Endothelial cell of umbilical vein (primary cell): ENCODE results near the gene NDUFB6. TPM values are rescaled to one million over a fixed set of nuclear protein-coding genes. Genes with fewer than 3 reads are reported as not detected.
A peak's percentile ranks its signal among the peaks of the same experiment; 100 is the strongest.

Experiments used
- BruUV-seq: library from RNA; stranded (reverse); fragments of 400-500 nt; replicated peaks from 2 replicates; lab custom pipeline; 2021; lab: Mats Ljungman, UMichigan
- CTCF ChIA-PET: fragments of 300-600, 350-600 bp; sonication (Branson Sonifier 250); formaldehyde crosslinking; loops from one replicate; lab custom pipeline; 2021; ENCODE audit warnings: antibody characterized with exemption, inconsistent platforms; lab: Charles Lee
- POLR2A ChIA-PET: fragments of 300-600, 350-600 bp; sonication (Branson Sonifier 250); formaldehyde crosslinking; loops from one replicate; lab custom pipeline; 2021; ENCODE audit warnings: antibody characterized with exemption, inconsistent platforms; lab: Charles Lee
- DNase-seq: peaks from one replicate; pipeline ENCODE4 v3.0.0-alpha.2; 2011; ENCODE audit warnings: low read depth, low spot score
- FAIRE-seq: peaks from 2 replicates; lab custom pipeline; 2011; peaks lifted over from hg19 to GRCh38; lab: Jason Lieb, UNC
- H2AFZ ChIP-seq: 2 replicates; pipeline ENCODE4 v1.6.0; 2012; ENCODE audit warnings: low read depth, low read length, control low read depth, inconsistent platforms
- H3K27ac ChIP-seq: 2 replicates; pipeline ENCODE4 v1.5.1; 2011; ENCODE audit warnings: low read depth, mild to moderate bottlenecking, control low read depth, low read length, moderate library complexity; ENCODE audit not compliant: insufficient read depth
- H3K27me3 ChIP-seq, 2 experiments: 2 replicates each; pipeline versions ENCODE4 v1.6.0 to v1.6.1; 2011; ENCODE audit warnings: low read length in 2 of 2, mixed read lengths in 1 of 2; ENCODE audit not compliant: control insufficient read depth in 2 of 2, insufficient read depth in 2 of 2
- H3K36me3 ChIP-seq, 2 experiments: 2 replicates in 1 of 2; 3 replicates in 1 of 2; pipeline ENCODE4 v1.5.1; 2011; ENCODE audit warnings: low read length in 2 of 2, mild to moderate bottlenecking in 1 of 2, moderate library complexity in 1 of 2; ENCODE audit not compliant: control insufficient read depth in 2 of 2, insufficient read depth in 2 of 2; ENCODE audit errors: extremely low read depth in 1 of 2
- H3K4me1 ChIP-seq: 3 replicates; pipeline ENCODE4 v1.5.1; 2011; ENCODE audit warnings: mild to moderate bottlenecking, low read length; ENCODE audit not compliant: control insufficient read depth, insufficient read depth; ENCODE audit errors: extremely low read depth
- H3K4me2 ChIP-seq: 2 replicates; pipeline ENCODE4 v1.6.1; 2011; ENCODE audit warnings: low read length, control low read depth, mixed read lengths; ENCODE audit not compliant: insufficient read depth
- H3K4me3 ChIP-seq, 3 experiments: fragments of 200-600 bp in 1 of 3; sonication (generic), shearing (Covaris generic) in 1 of 3; replicated peaks in 1 of 3; 2 replicates each; pipeline ENCODE4 v1.5.1; 2011 to 2016; ENCODE audit warnings: control low read depth in 3 of 3, low read length in 3 of 3, mild to moderate bottlenecking in 2 of 3, inconsistent platforms in 1 of 3, low read depth in 1 of 3, moderate library complexity in 1 of 3; ENCODE audit not compliant: insufficient read depth in 1 of 3
- H3K79me2 ChIP-seq: 2 replicates; pipeline ENCODE4 v1.6.0; 2012; ENCODE audit warnings: low read length, inconsistent platforms; ENCODE audit not compliant: control insufficient read depth, insufficient read depth
- H3K9ac ChIP-seq: replicated peaks from 2 replicates; pipeline ENCODE3; 2011; ENCODE audit warnings: low read length, control low read depth; ENCODE audit not compliant: insufficient read depth; ENCODE audit errors: extremely low read depth
- H3K9me1 ChIP-seq: replicated peaks from 3 replicates; pipeline ENCODE4 v1.6.0; 2011; ENCODE audit warnings: mild to moderate bottlenecking, low read length; ENCODE audit not compliant: control insufficient read depth, insufficient read depth; ENCODE audit errors: extremely low read depth
- H3K9me3 ChIP-seq: replicated peaks from 2 replicates; pipeline ENCODE4 v1.5.1; 2012; ENCODE audit warnings: low read length, inconsistent platforms; ENCODE audit not compliant: control insufficient read depth, insufficient read depth
- H4K20me1 ChIP-seq: replicated peaks from 2 replicates; pipeline ENCODE3; 2011; ENCODE audit warnings: mild to moderate bottlenecking, low read length; ENCODE audit not compliant: control insufficient read depth, insufficient read depth; ENCODE audit errors: extremely low read depth
- CTCF ChIP-seq, 2 donors: IDR thresholded peaks; 1 replicate in 1 of 2; 2 replicates in 1 of 2; pipeline ENCODE4 v1.5.1; 2011; ENCODE audit warnings: low read length in 2 of 2, mild to moderate bottlenecking in 2 of 2, moderate library complexity in 2 of 2, control low read depth in 1 of 2, inconsistent platforms in 1 of 2, low read depth in 1 of 2; ENCODE audit not compliant: insufficient read depth in 1 of 2; ENCODE audit errors: extremely low read depth in 1 of 2
- EZH2 ChIP-seq: IDR thresholded peaks from 2 replicates; pipeline ENCODE4 v1.6.1; 2012; ENCODE audit warnings: borderline replicate concordance, low read depth, mild to moderate bottlenecking, moderate library complexity, low read length, inconsistent platforms; ENCODE audit not compliant: severe bottlenecking
- FOS ChIP-seq: IDR thresholded peaks from 2 replicates; pipeline ENCODE4 v1.6.1; 2011; ENCODE audit warnings: mild to moderate bottlenecking, low read length, moderate library complexity, borderline replicate concordance; ENCODE audit not compliant: insufficient read depth
- GATA2 ChIP-seq: IDR thresholded peaks from 2 replicates; pipeline ENCODE4 v1.7.0; 2011; ENCODE audit warnings: low read depth, mild to moderate bottlenecking, moderate library complexity, mixed read lengths, low read length; ENCODE audit not compliant: insufficient read length, insufficient read depth
- JUN ChIP-seq: IDR thresholded peaks from 2 replicates; pipeline ENCODE4 v1.6.1; 2011; ENCODE audit warnings: borderline replicate concordance, low read depth; ENCODE audit not compliant: insufficient read length, insufficient read depth
- MAX ChIP-seq: IDR thresholded peaks from 2 replicates; pipeline ENCODE4 v1.6.1; 2011; ENCODE audit not compliant: insufficient read depth, insufficient read length
- MYC ChIP-seq: IDR thresholded peaks from one replicate; pipeline ENCODE4 v1.6.1; 2011; ENCODE audit warnings: mild to moderate bottlenecking, low read depth, low read length
- POLR2A ChIP-seq: IDR thresholded peaks from 2 replicates; pipeline ENCODE4 v1.6.1; 2012; ENCODE audit warnings: low read depth, mild to moderate bottlenecking, control low read depth, low read length
- POLR2AphosphoS5 ChIP-seq: IDR thresholded peaks from 2 replicates; pipeline ENCODE4 v1.6.1; 2012; ENCODE audit warnings: low read depth, mild to moderate bottlenecking, control low read depth, low read length, moderate library complexity; ENCODE audit not compliant: insufficient read depth
- dilution Hi-C: fragments of 300-500 bp; cut with MboI; formaldehyde crosslinking; loops from one replicate; pipeline ENCODE4 v1.15.0; 2019; ENCODE audit warnings: low sequenced_read_pairs; ENCODE audit not compliant: extremely low pct_ligation_motif_present
- intact Hi-C: fragments of 100-400 bp; cut with micrococcal nuclease; formaldehyde crosslinking; loops from one replicate; pipeline ENCODE4 v1.10.0; 2022
- polyA plus RNA-seq, 4 experiments: library from polyadenylated mRNA; depleted of rRNA in 3 of 4; stranded (reverse) in 3 of 4; unstranded in 1 of 4; fragments of >200 nt; gene quantifications; 2 replicates each; pipeline versions ENCODE4 v1.2.1 to v1.2.3, GENCODE V29; 2011 to 2012; ENCODE audit warnings: missing spikeins in 1 of 4
- total RNA-seq: library from RNA; stranded (reverse); gene quantifications from 2 replicates; pipeline ENCODE4 v1.2.3, GENCODE V29; 2021

The NDUFB6 gene
- total and polyA plus RNA-seq, 2 donors (not counting 3 experiments of a cell fraction or from before 2014, with no cell fraction given): 53.5 to 59.2 TPM

- POLR2A ChIA-PET: no interaction called here
- Histone ChIP-seq H3K36me3 (no peaks in the 10 kb centered on the region), H3K27ac (no peak overlapping the region), H2AFZ (no peak overlapping the region), H3K4me1 (peaks cover 17% of the 10 kb centered on the region), H3K79me2 (peaks cover 30% of the 10 kb centered on the region), H3K27me3 (no peaks in the 10 kb centered on the region), H4K20me1 (no peaks in the 10 kb centered on the region), H3K9me1 (no peaks in the 10 kb centered on the region), H3K9me3 (no peaks in the 10 kb centered on the region), H3K9ac (no peak overlapping the region), H3K4me2 (no peak overlapping the region), H3K4me3 (no peak overlapping the region)
- peak; percentile 41 for DNase-seq
- dilution Hi-C loops: loop anchor here (25.0 kb wide), 1 partner anchor 167 kb away; the partner anchor contains the start of gene ACO1
- CTCF ChIA-PET: interaction anchor here (1.0 to 4.1 kb wide), 4 partner anchors 18 to 175 kb away, joined by 3 to 22 read pairs (median 4); partner anchors contain the start of gene RIGI
- TF ChIP-seq EZH2 (no peak), CTCF (IDR thresholded peaks at IDR 0.05; ENCODE audit: extremely low read depth in 1 of 2, insufficient read depth in 1 of 2, low read depth in 1 of 2, low read length in 2 of 2) (no peak), GATA2 (no peak), MYC (no peak), POLR2A (no peak), FOS (no peak), JUN (no peak), MAX (no peak), POLR2AphosphoS5 (no peak)
- intact Hi-C loops: no loop called here
- no peak for FAIRE-seq
- BruUV-seq: no TSS peak
These were observed 18.9 kb downstream of the NDUFB6 start for GRCh38 chr9:32554107-32554506.
